AG08395 (cell line): ENCODE results near the gene ITGA5.

ENCODE experiments used
- DNase-seq: peaks from one replicate; pipeline ENCODE4 v3.0.0; 2012; ENCODE audit warnings: mixed read lengths, low spot score

The ITGA5 gene

DNA sequence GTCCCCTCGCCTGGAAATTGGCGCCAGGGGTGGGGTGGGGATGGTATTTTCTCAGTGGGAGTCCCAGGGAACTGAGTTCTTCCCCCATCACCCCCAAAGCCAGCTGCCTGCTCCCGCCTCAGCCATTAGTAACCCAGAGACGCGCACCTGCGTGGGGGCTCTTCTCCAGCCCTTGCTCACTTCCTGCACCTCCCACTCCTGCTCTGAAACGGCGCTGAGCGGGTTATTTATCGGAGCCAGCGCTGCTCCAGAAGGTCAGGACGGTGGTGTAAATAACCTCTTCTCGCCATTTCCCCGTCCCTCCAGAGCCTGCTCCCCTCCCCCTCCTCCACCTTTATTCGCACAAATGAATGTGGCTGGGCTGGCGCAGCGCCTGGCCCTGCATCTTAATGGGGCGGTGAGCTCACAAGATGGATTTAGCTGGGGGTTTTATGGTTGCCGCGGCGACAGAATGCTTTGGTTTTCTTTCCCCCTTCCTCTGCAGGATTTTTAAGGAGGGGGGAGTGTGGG is 67.0 kb downstream of the ITGA5 start:
- peak; percentile 53 for DNase-seq

DNA sequence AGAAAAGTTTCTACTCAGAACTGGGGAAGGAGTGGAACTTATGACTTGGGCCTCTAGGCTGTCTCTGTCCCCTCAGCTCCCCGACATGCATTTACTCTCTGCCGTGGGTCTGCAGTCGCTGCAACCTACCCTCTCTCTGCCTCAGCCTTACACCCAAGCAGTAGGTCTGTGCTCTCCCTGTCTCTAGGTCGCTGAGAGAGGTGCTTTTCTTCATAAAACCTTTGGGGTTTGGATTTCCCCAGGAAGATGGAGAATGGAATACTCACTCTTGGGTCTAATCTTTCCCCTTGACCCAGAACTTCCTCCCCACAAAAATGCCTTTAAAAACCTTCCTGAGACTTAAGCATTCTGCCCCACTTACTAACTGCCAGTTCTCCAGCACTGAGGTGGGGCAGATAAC is 67.7 kb downstream of the ITGA5 start:
- no peak for DNase-seq

DNA sequence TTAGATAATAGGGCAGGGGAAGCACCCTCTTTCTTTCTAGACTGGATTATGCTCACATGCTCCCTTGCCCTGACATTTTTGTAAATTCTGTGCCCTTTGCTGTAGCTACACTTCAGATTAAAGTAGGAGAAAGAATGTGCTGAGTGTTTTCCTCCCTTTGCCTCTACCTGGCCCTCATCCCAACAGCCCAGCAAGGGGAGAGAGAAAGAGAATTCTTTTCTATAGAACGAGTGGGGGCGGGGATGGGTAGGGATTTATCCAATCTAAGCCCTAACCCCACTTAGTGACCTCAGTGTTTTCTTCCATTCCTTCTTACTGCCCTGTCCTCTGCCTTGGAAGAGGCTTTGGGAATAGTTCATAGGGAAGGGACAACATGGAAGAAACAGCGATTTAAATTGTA is 68.3 kb downstream of the ITGA5 start:
- no peak for DNase-seq

DNA sequence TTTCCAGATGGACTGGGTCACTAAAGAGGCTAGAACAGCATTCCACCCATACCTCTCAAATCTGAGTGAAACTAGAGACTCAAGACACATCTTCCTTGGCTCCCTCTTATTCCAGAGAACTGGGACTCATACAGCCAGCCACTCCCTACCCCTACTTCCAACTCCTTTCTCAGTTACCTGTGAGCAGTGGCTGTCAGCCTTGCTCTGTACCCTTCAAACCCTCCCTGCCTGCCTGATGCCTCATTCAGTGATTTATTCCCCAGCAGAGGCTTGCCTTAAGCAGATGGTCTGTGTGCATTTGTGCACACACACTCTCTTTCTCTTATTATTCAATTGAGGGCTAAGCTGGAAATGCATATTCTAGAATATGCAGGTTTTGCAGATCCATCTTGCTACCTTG is 69.4 kb downstream of the ITGA5 start:
- DNase-seq: no peak

DNA sequence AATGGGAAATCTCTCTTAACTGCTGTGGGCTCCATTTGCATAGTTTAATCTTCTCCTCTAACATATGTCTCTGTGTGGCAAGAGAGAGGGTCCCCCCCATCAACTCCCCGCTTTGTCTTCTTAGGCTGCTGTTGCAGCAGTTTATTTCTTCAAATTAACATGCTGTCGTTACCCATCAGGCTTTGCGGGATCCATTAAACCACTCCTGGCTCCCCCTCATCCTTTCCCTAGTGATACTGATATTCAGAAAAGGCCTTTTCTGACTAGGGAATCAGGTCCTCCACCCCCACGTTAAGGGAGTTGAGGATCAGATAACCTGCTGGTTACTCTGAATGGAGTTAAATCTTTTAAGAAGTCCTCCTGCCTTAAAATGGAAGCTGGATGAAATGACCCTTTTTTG is 70.0 kb downstream of the ITGA5 start:
- DNase-seq: no peak
